Measurements from ENCODE around the gene ACSF2.

GRCh38 chr17:50464736-50465135 is 38.7 kb downstream of the ACSF2 start:
- TF ChIP-seq CTCF (conservative IDR thresholded peaks at IDR 0.05 in 1 of 2, IDR thresholded peaks at IDR 0.05 in 1 of 2; ENCODE audit: extremely low read depth in 1 of 2, insufficient read depth in 1 of 2, low read depth in 1 of 2, low read length in 2 of 2) (no peak), EZH2 (IDR thresholded peaks at IDR 0.05; ENCODE audit: borderline replicate concordance, low read length) (no peak)
